Measurements from ENCODE around the gene CTSO. TPM values are rescaled to one million over a fixed set of nuclear protein-coding genes. Genes with fewer than 3 reads are reported as not detected.

CTSO gene
- total RNA-seq, 4 donors from 2014 or later, result 2.9 to 6.4 (median 3.9) TPM

GRCh38 chr4:155974996-155975395 is 21.3 kb upstream of the CTSO start:
- in situ Hi-C loops (cut with MboI; ENCODE audit: low sequenced_read_pairs in 4 of 4) (no loop called here), intact Hi-C loops (cut with DNase I; ENCODE audit: low total_unique reads) (no loop called here)
- ATAC-seq, result no peak
- Histone ChIP-seq H3K27ac (no peak overlapping the region), H3K4me3 (no peak overlapping the region), H3K9me3 (no peaks in the 10 kb centered on the region), H3K4me1 (no peaks in the 10 kb centered on the region), H3K36me3 (no peaks in the 10 kb centered on the region), H3K27me3 (no peaks in the 10 kb centered on the region)
- DNase-seq, result no peak
- TF ChIP-seq POLR2A (IDR thresholded peaks at IDR 0.05) (no peak), CTCF (IDR thresholded peaks at IDR 0.05 in 4 of 5, conservative IDR thresholded peaks at IDR 0.05 in 1 of 5) (no peak)

GRCh38 chr4:155974476-155974749 is 20.7 kb upstream of the CTSO start:
- intact Hi-C loops (cut with DNase I; ENCODE audit: low total_unique reads), result no loop called here
- H3K36me3 ChIP-seq, result no peaks in the 10 kb centered on the region
- H3K27me3 ChIP-seq, result no peaks in the 10 kb centered on the region
- no peaks in the 10 kb centered on the region for H3K4me1 ChIP-seq
- no peak overlapping the region for H3K4me3 ChIP-seq
- DNase-seq, result no peak
- no peak for TF ChIP-seq CTCF (IDR thresholded peaks at IDR 0.05 in 4 of 5, conservative IDR thresholded peaks at IDR 0.05 in 1 of 5)
- TF ChIP-seq POLR2A (IDR thresholded peaks at IDR 0.05), result no peak
- no peak for ATAC-seq
- H3K9me3 ChIP-seq, result no peaks in the 10 kb centered on the region
- no peak overlapping the region for H3K27ac ChIP-seq
- in situ Hi-C loops (cut with MboI; ENCODE audit: low sequenced_read_pairs in 4 of 4), result no loop called here

DNA sequence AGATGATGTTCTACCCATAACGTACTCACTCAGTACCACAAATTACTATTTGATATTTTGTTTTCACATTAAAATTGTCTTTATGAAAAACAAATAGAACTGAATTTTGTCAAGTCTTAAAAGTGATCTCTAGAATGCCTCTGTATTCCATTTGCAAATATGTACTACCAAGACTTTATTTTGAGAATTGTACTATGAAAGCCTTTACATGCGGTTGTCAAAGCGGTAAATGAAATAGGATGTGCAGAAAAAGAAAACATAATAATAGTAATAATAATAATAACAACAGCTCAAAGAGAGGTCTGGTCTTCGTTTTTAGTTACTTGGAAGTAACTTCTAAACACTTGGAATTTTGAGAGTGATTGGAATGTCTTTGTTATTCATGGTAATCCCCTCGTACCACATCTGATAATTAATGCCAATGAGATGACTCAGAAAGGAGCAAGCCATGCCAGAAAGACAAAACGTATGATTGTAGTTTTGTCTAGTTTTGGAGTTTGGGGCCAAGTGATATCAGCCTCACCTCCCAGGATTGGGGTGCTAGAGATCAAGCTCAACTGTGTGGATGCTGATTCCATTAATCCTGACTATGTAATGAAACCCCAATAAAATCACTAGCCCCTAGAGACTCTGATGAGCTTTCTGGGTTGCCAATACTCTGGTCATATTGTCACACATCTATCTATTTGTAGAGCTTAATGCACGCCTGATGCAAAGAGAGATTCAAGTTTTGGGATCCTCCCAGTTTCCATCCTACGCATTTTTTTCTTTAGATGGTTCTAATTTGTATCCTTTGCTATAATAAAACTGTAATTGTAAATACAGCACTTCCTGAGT is 20.2 kb upstream of the CTSO start:
- ATAC-seq, result no peak
- in situ Hi-C loops (cut with MboI; ENCODE audit: low sequenced_read_pairs in 4 of 4), result no loop called here
- DNase-seq, result no peak
- Histone ChIP-seq H3K4me1 (no peaks in the 10 kb centered on the region), H3K9me3 (no peaks in the 10 kb centered on the region), H3K4me3 (no peak overlapping the region), H3K36me3 (no peaks in the 10 kb centered on the region), H3K27me3 (no peaks in the 10 kb centered on the region), H3K27ac (no peak overlapping the region)
- intact Hi-C loops (cut with DNase I; ENCODE audit: low total_unique reads), result no loop called here
- TF ChIP-seq CTCF (IDR thresholded peaks at IDR 0.05 in 4 of 5, conservative IDR thresholded peaks at IDR 0.05 in 1 of 5) (no peak), POLR2A (IDR thresholded peaks at IDR 0.05) (no peak)

DNA sequence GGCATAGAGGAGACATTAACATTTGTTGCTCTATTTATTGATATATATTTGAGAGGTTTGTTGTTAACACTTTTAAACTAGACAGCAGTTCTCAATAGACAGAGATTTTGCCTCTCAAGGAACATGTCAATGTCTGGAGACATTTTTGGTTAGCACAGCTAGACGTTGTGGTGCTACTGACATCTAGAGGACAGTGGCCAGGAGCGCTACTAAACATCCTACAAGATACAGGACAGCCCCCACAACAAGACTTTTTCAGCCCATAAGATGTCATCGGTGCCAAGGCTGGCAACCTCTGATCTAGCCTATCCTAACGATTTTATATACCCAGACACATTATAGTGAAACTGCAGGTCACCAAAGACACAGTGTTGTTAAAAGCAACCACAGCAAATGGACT is 18.4 kb upstream of the CTSO start:
- in situ Hi-C loops (cut with MboI; ENCODE audit: low sequenced_read_pairs in 4 of 4) (no loop called here), intact Hi-C loops (cut with DNase I; ENCODE audit: low total_unique reads) (no loop called here)
- Histone ChIP-seq H3K27ac (no peak overlapping the region), H3K4me1 (no peaks in the 10 kb centered on the region), H3K27me3 (no peaks in the 10 kb centered on the region), H3K4me3 (no peak overlapping the region), H3K9me3 (no peaks in the 10 kb centered on the region), H3K36me3 (no peaks in the 10 kb centered on the region)
- peak in 1 of 5 experiments; percentile 9 for TF ChIP-seq CTCF (IDR thresholded peaks at IDR 0.05 in 4 of 5, conservative IDR thresholded peaks at IDR 0.05 in 1 of 5)
- no peak for TF ChIP-seq POLR2A (IDR thresholded peaks at IDR 0.05)
- no peak for DNase-seq
- peak in 1 of 2 donors; percentile 33 for ATAC-seq

Measured in gastrocnemius medialis (tissue), 4 donors.